MM.1S (cell line): ENCODE results near the gene TNRC6C.

Experiments
- DNase-seq: peaks from one replicate; pipeline ENCODE4 v3.0.0-alpha.2; 2015
- H2AFZ ChIP-seq: fragments of 300-600 bp; sonication (generic); 2 replicates; pipeline ENCODE4 v1.6.0; 2016; ENCODE audit warnings: antibody characterized with exemption, low read length
- H3F3A ChIP-seq: fragments of 300-600 bp; sonication (generic); 2 replicates; pipeline ENCODE4 v1.6.1; 2016; ENCODE audit warnings: mild to moderate bottlenecking, antibody characterized with exemption, low read length, moderate library complexity, mixed read lengths; ENCODE audit not compliant: insufficient read depth
- H3K27ac ChIP-seq: fragments of 300-600 bp; sonication (generic); 2 replicates; pipeline ENCODE4 v1.5.1; 2016; ENCODE audit warnings: mild to moderate bottlenecking, low read length
- H3K27me3 ChIP-seq: fragments of 300-600 bp; sonication (generic); replicated peaks from 2 replicates; pipeline ENCODE4 v1.6.0; 2016; ENCODE audit warnings: low read length; ENCODE audit not compliant: insufficient read depth
- H3K36me3 ChIP-seq: fragments of 300-600 bp; sonication (generic); replicated peaks from 2 replicates; pipeline ENCODE4 v1.6.1; 2016; ENCODE audit warnings: mild to moderate bottlenecking, low read length, mixed read lengths; ENCODE audit not compliant: insufficient read depth
- H3K4me1 ChIP-seq: fragments of 300-600 bp; sonication (generic); 2 replicates; pipeline ENCODE4 v1.6.1; 2016; ENCODE audit warnings: low read length, mixed read lengths
- H3K4me2 ChIP-seq: fragments of 300-600 bp; sonication (generic); 2 replicates; pipeline ENCODE4 v1.6.0; 2016; ENCODE audit warnings: low read depth, low read length
- H3K4me3 ChIP-seq: fragments of 300-600 bp; sonication (generic); 2 replicates; pipeline ENCODE4 v1.5.1; 2016; ENCODE audit warnings: low read length, mixed read lengths
- H3K79me2 ChIP-seq: fragments of 300-600 bp; sonication (generic); 2 replicates; pipeline ENCODE4 v1.6.1; 2016; ENCODE audit warnings: mixed run types, low read length, mixed read lengths
- H3K9ac ChIP-seq: fragments of 300-600 bp; sonication (generic); 2 replicates; pipeline ENCODE4 v1.6.1; 2016; ENCODE audit warnings: low read length, mixed read lengths
- H3K9me2 ChIP-seq: fragments of 300-600 bp; sonication (generic); replicated peaks from 2 replicates; pipeline ENCODE4 v1.6.1; 2016; ENCODE audit warnings: mild to moderate bottlenecking, low read length, mixed read lengths; ENCODE audit not compliant: insufficient read depth
- H3K9me3 ChIP-seq: fragments of 300-600 bp; sonication (generic); replicated peaks from 2 replicates; pipeline ENCODE4 v1.6.1; 2016; ENCODE audit warnings: mild to moderate bottlenecking, low read length, mixed read lengths; ENCODE audit not compliant: insufficient read depth
- H4K20me1 ChIP-seq: fragments of 300-600 bp; sonication (generic); 2 replicates; pipeline ENCODE4 v1.6.1; 2016; ENCODE audit warnings: mild to moderate bottlenecking, low read length, moderate library complexity, mixed read lengths; ENCODE audit not compliant: insufficient read depth
- CTCF ChIP-seq: fragments of 300-600 bp; sonication (generic); IDR thresholded peaks from 2 replicates; pipeline ENCODE4 v1.5.1; 2016; ENCODE audit warnings: antibody characterized with exemption, low read length, mixed read lengths
- EZH2 ChIP-seq: fragments of 300-600 bp; sonication (generic); optimal IDR thresholded peaks from 2 replicates; pipeline ENCODE3; 2017; ENCODE audit warnings: low read depth, mild to moderate bottlenecking, antibody characterized with exemption, low read length, mixed read lengths
- EZH2phosphoT487 ChIP-seq: fragments of 300-600 bp; sonication (generic); IDR thresholded peaks from 2 replicates; pipeline ENCODE4 v1.6.1; 2018; ENCODE audit warnings: antibody characterized with exemption, low read length

Gene TNRC6C

DNA sequence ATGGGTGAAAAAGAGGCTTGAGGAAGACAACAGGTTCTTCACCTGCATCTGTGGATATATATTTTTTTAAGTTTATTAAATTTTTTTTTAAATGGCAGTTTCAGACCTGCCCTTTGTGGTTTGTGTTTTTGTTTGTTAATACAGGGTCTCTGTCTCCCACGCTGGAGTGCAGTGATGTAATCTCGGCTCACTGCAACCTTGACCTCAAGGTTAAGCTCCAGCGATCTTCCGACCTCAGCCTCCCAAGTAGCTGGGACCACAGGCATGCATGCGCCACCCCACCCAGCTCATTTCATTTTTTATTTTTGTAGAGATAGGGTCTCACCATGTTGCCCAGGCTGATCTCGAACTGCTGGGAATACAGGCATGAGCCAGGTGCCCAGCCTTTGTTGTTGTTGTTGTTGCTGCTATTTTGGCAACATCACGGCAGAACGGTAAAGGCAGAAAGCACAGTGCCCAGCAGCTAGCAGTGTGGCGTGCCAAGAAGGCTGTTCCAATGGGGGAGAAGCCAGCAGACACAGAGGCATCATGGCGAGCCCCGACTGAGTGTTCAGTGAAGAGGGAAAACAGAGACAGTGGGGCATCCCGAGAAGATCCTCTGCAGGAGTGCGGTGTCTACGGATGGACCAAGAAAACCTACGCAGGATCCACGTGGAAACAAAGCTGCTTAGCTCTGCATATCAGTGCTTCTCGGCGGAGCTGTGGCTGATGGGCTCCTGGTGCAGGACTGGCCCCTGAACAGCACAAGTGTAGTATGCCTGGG lies 150.4 kb downstream of the TNRC6C start:
- Histone ChIP-seq H3K4me1 (no peaks in the 10 kb centered on the region), H3K4me2 (no peak overlapping the region), H3F3A (peaks cover 6% of the 10 kb centered on the region), H3K27ac (no peak overlapping the region), H3K36me3 (no peaks in the 10 kb centered on the region), H3K27me3 (no peaks in the 10 kb centered on the region), H3K79me2 (peaks cover 17% of the 10 kb centered on the region; the same call in 1 of the 2 replicates), H2AFZ (no peak overlapping the region), H3K9me3 (no peaks in the 10 kb centered on the region), H3K4me3 (no peak overlapping the region), H3K9me2 (no peaks in the 10 kb centered on the region), H3K9ac (no peak overlapping the region), H4K20me1 (no peaks in the 10 kb centered on the region)
- TF ChIP-seq EZH2phosphoT487 (no peak), EZH2 (no peak), CTCF (no peak)
- DNase-seq: no peak

GRCh38 chr17:78109489-78109761 lies 150.9 kb downstream of the TNRC6C start:
- H3K4me1 ChIP-seq: no peaks in the 10 kb centered on the region
- no peak for TF ChIP-seq EZH2
- TF ChIP-seq EZH2phosphoT487: no peak
- no peak for TF ChIP-seq CTCF
- no peaks in the 10 kb centered on the region for H3K27me3 ChIP-seq
- H2AFZ ChIP-seq: no peak overlapping the region
- H3K27ac ChIP-seq: no peak overlapping the region
- no peaks in the 10 kb centered on the region for H3K36me3 ChIP-seq
- DNase-seq: no peak
- H3K9me2 ChIP-seq: no peaks in the 10 kb centered on the region
- H3F3A ChIP-seq: peaks cover 11% of the 10 kb centered on the region
- H3K9ac ChIP-seq: no peak overlapping the region
- no peaks in the 10 kb centered on the region for H3K9me3 ChIP-seq
- no peaks in the 10 kb centered on the region for H4K20me1 ChIP-seq
- peaks cover 17% of the 10 kb centered on the region; the same call in 1 of the 2 replicates for H3K79me2 ChIP-seq
- H3K4me3 ChIP-seq: no peak overlapping the region
- H3K4me2 ChIP-seq: no peak overlapping the region

GRCh38 chr17:78110363-78111015 lies 152.0 kb downstream of the TNRC6C start:
- Histone ChIP-seq H3K9ac (no peak overlapping the region), H2AFZ (no peak overlapping the region), H4K20me1 (no peaks in the 10 kb centered on the region), H3K9me2 (no peaks in the 10 kb centered on the region), H3K4me3 (no peak overlapping the region), H3K36me3 (no peaks in the 10 kb centered on the region), H3K4me1 (no peaks in the 10 kb centered on the region), H3K27ac (no peak overlapping the region), H3K9me3 (no peaks in the 10 kb centered on the region), H3K79me2 (peaks cover 17% of the 10 kb centered on the region; the same call in 1 of the 2 replicates), H3K4me2 (no peak overlapping the region), H3K27me3 (no peaks in the 10 kb centered on the region), H3F3A (peaks cover 14% of the 10 kb centered on the region)
- TF ChIP-seq EZH2 (no peak), CTCF (no peak), EZH2phosphoT487 (no peak)
- DNase-seq: no peak
